Neural cell (in vitro differentiated cells): ENCODE measurements around the gene USP17L21.
"Not testable (repeated sequence)": the region's sequence is repeated elsewhere in the genome, so short reads cannot be mapped to it uniquely, and the experiment has no call there.

ENCODE experiments used
- CTCF ChIP-seq: fragments of 450-650 bp; IDR thresholded peaks from 2 replicates; pipeline ENCODE4 v1.5.1; 2014; ENCODE audit warnings: antibody characterized with exemption, mild to moderate bottlenecking, moderate library complexity; ENCODE audit not compliant: poor library complexity, severe bottlenecking
- EZH2 ChIP-seq: fragments of 200-600, 300-800 bp; shearing (Covaris generic), sonication (generic); IDR thresholded peaks from 2 replicates; pipeline ENCODE4 v1.6.1; 2014; ENCODE audit warnings: antibody characterized with exemption, low read length, borderline replicate concordance, mild to moderate bottlenecking; ENCODE audit not compliant: insufficient read depth, poor library complexity, severe bottlenecking
- POLR2AphosphoS5 ChIP-seq: IDR thresholded peaks from 2 replicates; pipeline ENCODE4 v1.6.1; 2012
- SMC3 ChIP-seq: fragments of 450-650 bp; conservative IDR thresholded peaks from 2 replicates; pipeline ENCODE4 v1.6.1; 2014; ENCODE audit warnings: antibody characterized with exemption, mild to moderate bottlenecking, moderate library complexity; ENCODE audit not compliant: poor library complexity

GRCh38 chr4:9243579-9243978 is 19.1 kb upstream of the USP17L21 start, which contains the start of gene USP17L17:
- not testable (repeated sequence) for TF ChIP-seq EZH2, CTCF, SMC3, POLR2AphosphoS5
